MCF 10A (cell line): ENCODE data around the gene GPR155. TPM values are rescaled to one million over a fixed set of nuclear protein-coding genes. Genes with fewer than 3 reads are reported as not detected.
A peak's percentile ranks its signal among the peaks of the same experiment; 100 is the strongest.

Experiments
- BruUV-seq: library from RNA; stranded (reverse); fragments of 400-500 nt; replicated peaks from 2 replicates; lab custom pipeline; 2021; lab: Mats Ljungman, UMichigan
- CTCF ChIA-PET: fragments of 300-600 bp; sonication (Branson Sonifier 250); formaldehyde crosslinking; extraction: SDS; loops from one replicate; lab custom pipeline; 2021; ENCODE audit warnings: antibody characterized with exemption, inconsistent platforms; lab: Yijun Ruan, JAX
- POLR2A ChIA-PET: fragments of 300-600, 350-650 bp; sonication (Branson Sonifier 250); formaldehyde crosslinking; extraction: SDS; loops from one replicate; lab custom pipeline; 2020; ENCODE audit warnings: antibody characterized with exemption, inconsistent platforms; lab: Yijun Ruan, JAX
- DNase-seq: peaks from one replicate; pipeline ENCODE4 v3.0.0-alpha.2; 2018; ENCODE audit not compliant: unreplicated experiment
- H3K27ac Mint-ChIP-seq: one replicate; pipeline ENCODE4 v1.8.0; 2022; ENCODE audit warnings: mild to moderate bottlenecking, low read depth, mixed read lengths; ENCODE audit not compliant: unreplicated experiment
- H3K27me3 Mint-ChIP-seq: one replicate; pipeline ENCODE4 v1.8.0; 2022; ENCODE audit warnings: mixed read lengths; ENCODE audit not compliant: insufficient read depth, unreplicated experiment
- H3K36me3 Mint-ChIP-seq: one replicate; pipeline ENCODE4 v1.8.0; 2022; ENCODE audit warnings: mild to moderate bottlenecking, moderate library complexity, mixed read lengths; ENCODE audit not compliant: insufficient read depth, unreplicated experiment
- H3K4me1 Mint-ChIP-seq: one replicate; pipeline ENCODE4 v1.8.0; 2022; ENCODE audit warnings: mixed read lengths; ENCODE audit not compliant: insufficient read depth, unreplicated experiment
- H3K4me3 Mint-ChIP-seq: one replicate; pipeline ENCODE4 v1.8.0; 2022; ENCODE audit warnings: mild to moderate bottlenecking, moderate library complexity, mixed read lengths; ENCODE audit not compliant: unreplicated experiment
- H3K9me3 Mint-ChIP-seq: one replicate; pipeline ENCODE4 v1.8.0; 2022; ENCODE audit warnings: mixed read lengths; ENCODE audit not compliant: unreplicated experiment
- CTCF ChIP-seq: fragments of 200-600 bp; IDR thresholded peaks from one replicate; pipeline ENCODE4 v1.8.0; 2022; ENCODE audit warnings: antibody characterized with exemption, mild to moderate bottlenecking; ENCODE audit not compliant: unreplicated experiment
- intact Hi-C: fragments of 100-400 bp; cut with micrococcal nuclease; formaldehyde crosslinking; loops from 2 replicates; pipeline ENCODE4 v1.14.1; 2022
- total RNA-seq: library from RNA; stranded (reverse); gene quantifications from 2 replicates; pipeline ENCODE4 v1.2.3, GENCODE V29; 2022

The GPR155 gene
- total RNA-seq, 1 experiment from 2014 or later: 1.9 TPM

GRCh38 chr2:174445248-174445647, 41.6 kb downstream of the GPR155 start:
- no peak overlapping the region for H3K27ac Mint-ChIP-seq
- peaks cover 6% of the 10 kb centered on the region for H3K4me1 Mint-ChIP-seq
- no peaks in the 10 kb centered on the region for H3K9me3 Mint-ChIP-seq
- no TSS peak for BruUV-seq
- ChIA-PET POLR2A (no interaction called here), CTCF (interaction anchor here (0.6 to 0.7 kb wide), 2 partner anchors 15 to 1077 kb away, joined by 3 read pairs; no protein-coding TSS in a partner anchor)
- H3K4me3 Mint-ChIP-seq: no peak overlapping the region
- DNase-seq: no peak
- TF ChIP-seq CTCF: no peak
- no peaks in the 10 kb centered on the region for H3K36me3 Mint-ChIP-seq
- H3K27me3 Mint-ChIP-seq: no peaks in the 10 kb centered on the region
- intact Hi-C loops: no loop called here

- intact Hi-C loops: no loop called here
- peaks cover 6% of the 10 kb centered on the region for H3K4me1 Mint-ChIP-seq
- DNase-seq: no peak
- no peak for TF ChIP-seq CTCF
- H3K36me3 Mint-ChIP-seq: no peaks in the 10 kb centered on the region
- CTCF ChIA-PET: interaction anchor here (0.6 to 0.7 kb wide), 3 partner anchors 52 to 1077 kb away, joined by 3 to 5 read pairs (median 3); no protein-coding TSS in a partner anchor
- no peak overlapping the region for H3K27ac Mint-ChIP-seq
- no peak overlapping the region for H3K4me3 Mint-ChIP-seq
- POLR2A ChIA-PET: interaction anchor here (0.7 kb wide), 1 partner anchor 53 kb away, joined by 3 read pairs; no protein-coding TSS in a partner anchor
- no peaks in the 10 kb centered on the region for H3K9me3 Mint-ChIP-seq
- no peaks in the 10 kb centered on the region for H3K27me3 Mint-ChIP-seq
- BruUV-seq: no TSS peak
Measured at GRCh38 chr2:174444761-174445160, 42.1 kb downstream of the GPR155 start.

DNA sequence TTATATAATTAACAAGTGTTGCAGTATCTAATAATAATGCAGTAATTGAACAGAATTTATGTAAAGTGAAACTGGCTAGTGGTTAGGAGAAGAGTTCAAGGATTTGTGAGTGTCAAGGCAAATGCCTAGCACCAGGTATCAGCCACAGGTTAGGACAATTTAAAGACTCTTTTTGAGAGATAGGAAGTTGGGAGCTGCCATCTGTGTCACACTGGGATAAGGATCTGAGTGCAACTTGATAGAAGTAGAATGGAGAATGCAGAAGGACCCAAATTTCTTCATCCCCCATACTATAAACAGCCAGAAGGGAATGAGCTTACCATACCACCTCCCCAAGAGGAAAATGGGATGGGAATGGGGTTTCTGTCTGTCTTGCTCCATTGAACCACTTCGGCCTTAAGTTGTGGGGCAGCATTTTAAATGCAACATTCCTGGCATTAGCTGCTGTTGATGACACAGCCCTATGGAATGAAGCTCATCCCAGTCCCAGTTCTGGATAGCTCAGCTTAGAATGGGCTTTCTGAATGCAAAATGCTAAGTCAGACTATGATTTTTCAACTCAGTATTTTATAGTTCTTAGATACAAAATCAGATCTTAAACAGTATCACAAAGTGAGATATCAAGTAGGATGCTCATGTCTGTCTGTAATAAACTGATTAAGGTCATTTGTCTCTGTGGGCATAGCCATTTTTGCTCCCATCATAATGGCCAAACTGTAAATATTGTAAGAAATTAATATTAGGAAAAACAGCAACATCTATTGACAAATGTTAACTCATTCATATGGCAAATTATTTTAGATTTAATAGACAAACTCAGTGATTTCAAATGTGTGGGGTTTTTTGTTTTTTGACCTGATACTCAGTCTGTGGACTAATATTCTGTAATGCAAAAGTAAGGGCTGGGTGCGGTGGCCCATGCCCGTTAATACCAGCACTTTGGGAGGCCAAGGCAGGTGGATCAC, 44.0 kb downstream of the GPR155 start:
- Mint-ChIP-seq H3K4me1 (peaks cover 6% of the 10 kb centered on the region), H3K27me3 (no peaks in the 10 kb centered on the region), H3K36me3 (no peaks in the 10 kb centered on the region), H3K4me3 (no peak overlapping the region), H3K9me3 (no peaks in the 10 kb centered on the region), H3K27ac (peak overlapping the region; percentile 69)
- intact Hi-C loops: no loop called here
- no peak for TF ChIP-seq CTCF
- DNase-seq: peak; percentile 50
- POLR2A ChIA-PET: interaction anchor here (0.6 kb wide), 1 partner anchor 489 kb away, joined by 3 read pairs; no protein-coding TSS in a partner anchor
- CTCF ChIA-PET: interaction anchor here (0.6 to 0.9 kb wide), 2 partner anchors 21 to 1422 kb away, joined by 3 read pairs; no protein-coding TSS in a partner anchor
- BruUV-seq: no TSS peak

DNA sequence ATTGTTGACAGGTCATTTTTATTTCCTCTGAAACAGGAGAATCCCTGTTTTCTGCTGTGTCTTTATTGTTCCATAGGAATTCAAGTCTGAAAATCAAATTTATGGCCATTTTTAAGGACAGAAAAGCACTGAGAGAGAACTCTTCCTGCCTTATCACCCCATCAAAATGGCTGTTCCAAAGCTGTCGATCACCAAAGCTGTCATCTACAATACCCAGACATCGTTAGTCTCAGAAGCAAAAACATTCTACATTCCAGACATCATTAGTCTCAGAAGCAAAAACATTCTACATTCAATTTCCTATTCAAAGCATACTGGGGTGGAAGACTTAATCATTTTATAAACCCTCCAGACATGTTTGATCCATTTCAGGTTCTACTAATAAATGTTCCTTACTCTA, 46.9 kb downstream of the GPR155 start:
- ChIA-PET CTCF (no interaction called here), POLR2A (no interaction called here)
- DNase-seq: no peak
- no peak for TF ChIP-seq CTCF
- Mint-ChIP-seq H3K9me3 (no peaks in the 10 kb centered on the region), H3K4me1 (peaks cover 6% of the 10 kb centered on the region), H3K4me3 (no peak overlapping the region), H3K27ac (no peak overlapping the region), H3K36me3 (peaks cover 8% of the 10 kb centered on the region), H3K27me3 (no peaks in the 10 kb centered on the region)
- no TSS peak for BruUV-seq
- intact Hi-C loops: no loop called here
